ENCODE data around the gene FBLN2. TPM values are rescaled to one million over a fixed set of nuclear protein-coding genes. Genes with fewer than 3 reads are reported as not detected.
A peak's percentile ranks its signal among the peaks of the same experiment; 100 is the strongest.

FBLN2 gene
- polyA plus RNA-seq, 1 experiment, result 248 TPM

- peaks cover 2% of the 10 kb centered on the region for H3K36me3 ChIP-seq (ENCODE audit: control insufficient read depth, insufficient read depth, low read length)
- CTCF ChIA-PET, result interaction anchor here (1.1 to 1.3 kb wide), 2 partner anchors 8 to 54 kb away, joined by 3 read pairs; no protein-coding TSS in a partner anchor
These were observed 1.1 kb upstream of the FBLN2 start for GRCh38 chr3:13547591-13548371.

GRCh38 chr3:13549623-13550422, 898 bp downstream of the FBLN2 start:
- ChIA-PET CTCF (interaction anchor here (1.3 to 3.0 kb wide), 5 partner anchors 11 to 101 kb away, joined by 6 to 14 read pairs (median 10); no protein-coding TSS in a partner anchor), POLR2A (interaction anchor here (0.6 kb wide), 1 partner anchor 199 kb away, joined by 3 read pairs; no protein-coding TSS in a partner anchor)
- TF ChIP-seq CTCF (IDR thresholded peaks at IDR 0.05; ENCODE audit: insufficient read depth, low read depth, low read length), result no peak
- DNase-seq (ENCODE audit: low read depth), result no peak
- Histone ChIP-seq H3K4me3 (ENCODE audit: low read depth, low read length) (peak overlapping the region; percentile 61), H3K36me3 (ENCODE audit: control insufficient read depth, insufficient read depth, low read length) (peaks cover 2% of the 10 kb centered on the region), H3K27me3 (ENCODE audit: control insufficient read depth, insufficient read depth, low read length) (no peaks in the 10 kb centered on the region)

More at GRCh38 chr3:13547591-13548371, 1.1 kb upstream of the FBLN2 start:
- no peak for TF ChIP-seq CTCF (IDR thresholded peaks at IDR 0.05; ENCODE audit: insufficient read depth, low read depth, low read length)
- POLR2A ChIA-PET, result no interaction called here
- no peak for DNase-seq (ENCODE audit: low read depth)
- Histone ChIP-seq H3K27me3 (ENCODE audit: control insufficient read depth, insufficient read depth, low read length) (no peaks in the 10 kb centered on the region), H3K4me3 (ENCODE audit: low read depth, low read length) (no peak overlapping the region)

- POLR2A ChIA-PET, result interaction anchor here (0.6 kb wide), 1 partner anchor 200 kb away, joined by 3 read pairs; no protein-coding TSS in a partner anchor
- no peak for DNase-seq (ENCODE audit: low read depth)
- Histone ChIP-seq H3K27me3 (ENCODE audit: control insufficient read depth, insufficient read depth, low read length) (no peaks in the 10 kb centered on the region), H3K4me3 (ENCODE audit: low read depth, low read length) (peak overlapping the region; percentile 61), H3K36me3 (ENCODE audit: control insufficient read depth, insufficient read depth, low read length) (peaks cover 2% of the 10 kb centered on the region)
- CTCF ChIA-PET, result interaction anchor here (1.3 to 3.0 kb wide), 5 partner anchors 10 to 101 kb away, joined by 6 to 14 read pairs (median 10); no protein-coding TSS in a partner anchor
- no peak for TF ChIP-seq CTCF (IDR thresholded peaks at IDR 0.05; ENCODE audit: insufficient read depth, low read depth, low read length)
These were observed 1.4 kb downstream of the FBLN2 start for GRCh38 chr3:13550423-13550690.

- ChIA-PET POLR2A (no interaction called here), CTCF (interaction anchor here (0.8 to 3.0 kb wide), 6 partner anchors 10 to 100 kb away, joined by 3 to 14 read pairs (median 8); no protein-coding TSS in a partner anchor)
- no peak for TF ChIP-seq CTCF (IDR thresholded peaks at IDR 0.05; ENCODE audit: insufficient read depth, low read depth, low read length)
- DNase-seq (ENCODE audit: low read depth), result no peak
- H3K27me3 ChIP-seq (ENCODE audit: control insufficient read depth, insufficient read depth, low read length), result no peaks in the 10 kb centered on the region
- peaks cover 2% of the 10 kb centered on the region for H3K36me3 ChIP-seq (ENCODE audit: control insufficient read depth, insufficient read depth, low read length)
- H3K4me3 ChIP-seq (ENCODE audit: low read depth, low read length), result peak overlapping the region; percentile 61; the same call in 1 of the 2 replicates
These were observed 2.0 kb downstream of the FBLN2 start for GRCh38 chr3:13550791-13551360.
